Esophagus muscularis mucosa (tissue), 3 donors: ENCODE measurements around the gene NEUROG3.

Experiments
- POLR2A ChIP-seq: fragments of 450-650 bp; IDR thresholded peaks from one replicate; pipeline ENCODE4 v1.6.1; 2017; ENCODE audit warnings: antibody characterized with exemption, moderate library complexity, mild to moderate bottlenecking, low read depth
- POLR2AphosphoS5 ChIP-seq, 2 donors: sonication (generic); formaldehyde crosslinking; IDR thresholded peaks; one replicate each; pipeline ENCODE4 v1.6.1; 2017; ENCODE audit warnings: antibody characterized with exemption in 2 of 2
- TF ChIP-seq, protein P1 (sequence below), 3 experiments: fragments of 200-600 bp in 2 of 3; fragments of 450-650 bp in 1 of 3; sonication (generic) in 2 of 3; IDR thresholded peaks; one replicate each; pipeline ENCODE4 v1.5.1; 2017 to 2019; ENCODE audit warnings: antibody characterized with exemption in 3 of 3, mild to moderate bottlenecking in 2 of 3, moderate library complexity in 1 of 3

DNA sequence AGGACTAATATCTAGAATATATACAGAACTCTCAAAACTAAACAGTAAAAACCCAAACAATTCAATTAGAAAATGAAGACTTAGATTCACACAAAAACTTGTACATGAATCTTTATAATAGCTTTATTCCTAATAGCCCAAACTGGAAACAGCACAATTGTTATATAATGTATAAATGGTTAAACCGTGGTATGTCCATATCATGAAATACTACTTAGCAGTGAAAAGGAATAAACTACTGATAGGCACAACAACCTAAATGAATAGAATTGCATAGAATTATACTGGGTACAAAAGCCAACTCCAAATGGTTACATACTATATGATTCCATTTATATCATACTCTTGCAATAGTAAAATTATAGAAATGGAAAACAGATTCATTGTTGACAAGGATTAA is 35.9 kb upstream of the NEUROG3 start:
- TF ChIP-seq, protein P1, sequence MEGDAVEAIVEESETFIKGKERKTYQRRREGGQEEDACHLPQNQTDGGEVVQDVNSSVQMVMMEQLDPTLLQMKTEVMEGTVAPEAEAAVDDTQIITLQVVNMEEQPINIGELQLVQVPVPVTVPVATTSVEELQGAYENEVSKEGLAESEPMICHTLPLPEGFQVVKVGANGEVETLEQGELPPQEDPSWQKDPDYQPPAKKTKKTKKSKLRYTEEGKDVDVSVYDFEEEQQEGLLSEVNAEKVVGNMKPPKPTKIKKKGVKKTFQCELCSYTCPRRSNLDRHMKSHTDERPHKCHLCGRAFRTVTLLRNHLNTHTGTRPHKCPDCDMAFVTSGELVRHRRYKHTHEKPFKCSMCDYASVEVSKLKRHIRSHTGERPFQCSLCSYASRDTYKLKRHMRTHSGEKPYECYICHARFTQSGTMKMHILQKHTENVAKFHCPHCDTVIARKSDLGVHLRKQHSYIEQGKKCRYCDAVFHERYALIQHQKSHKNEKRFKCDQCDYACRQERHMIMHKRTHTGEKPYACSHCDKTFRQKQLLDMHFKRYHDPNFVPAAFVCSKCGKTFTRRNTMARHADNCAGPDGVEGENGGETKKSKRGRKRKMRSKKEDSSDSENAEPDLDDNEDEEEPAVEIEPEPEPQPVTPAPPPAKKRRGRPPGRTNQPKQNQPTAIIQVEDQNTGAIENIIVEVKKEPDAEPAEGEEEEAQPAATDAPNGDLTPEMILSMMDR (IDR thresholded peaks at IDR 0.05), result no peak
- TF ChIP-seq POLR2A (no peak), POLR2AphosphoS5 (IDR thresholded peaks at IDR 0.05) (no peak)
